GM18508 (cell line): ENCODE data around the gene LBP.
"Not testable (repeated sequence)": the region's sequence is repeated elsewhere in the genome, so short reads cannot be mapped to it uniquely, and the experiment has no call there.

Source experiments
- ATAC-seq: cut with Tn5 transposase; IDR thresholded peaks from one replicate; pipeline ENCODE4 v1.9.1; 2021; ENCODE audit warnings: moderate number of reproducible peaks; ENCODE audit not compliant: insufficient read depth, unreplicated experiment

Gene LBP, protein sequence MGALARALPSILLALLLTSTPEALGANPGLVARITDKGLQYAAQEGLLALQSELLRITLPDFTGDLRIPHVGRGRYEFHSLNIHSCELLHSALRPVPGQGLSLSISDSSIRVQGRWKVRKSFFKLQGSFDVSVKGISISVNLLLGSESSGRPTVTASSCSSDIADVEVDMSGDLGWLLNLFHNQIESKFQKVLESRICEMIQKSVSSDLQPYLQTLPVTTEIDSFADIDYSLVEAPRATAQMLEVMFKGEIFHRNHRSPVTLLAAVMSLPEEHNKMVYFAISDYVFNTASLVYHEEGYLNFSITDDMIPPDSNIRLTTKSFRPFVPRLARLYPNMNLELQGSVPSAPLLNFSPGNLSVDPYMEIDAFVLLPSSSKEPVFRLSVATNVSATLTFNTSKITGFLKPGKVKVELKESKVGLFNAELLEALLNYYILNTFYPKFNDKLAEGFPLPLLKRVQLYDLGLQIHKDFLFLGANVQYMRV

DNA sequence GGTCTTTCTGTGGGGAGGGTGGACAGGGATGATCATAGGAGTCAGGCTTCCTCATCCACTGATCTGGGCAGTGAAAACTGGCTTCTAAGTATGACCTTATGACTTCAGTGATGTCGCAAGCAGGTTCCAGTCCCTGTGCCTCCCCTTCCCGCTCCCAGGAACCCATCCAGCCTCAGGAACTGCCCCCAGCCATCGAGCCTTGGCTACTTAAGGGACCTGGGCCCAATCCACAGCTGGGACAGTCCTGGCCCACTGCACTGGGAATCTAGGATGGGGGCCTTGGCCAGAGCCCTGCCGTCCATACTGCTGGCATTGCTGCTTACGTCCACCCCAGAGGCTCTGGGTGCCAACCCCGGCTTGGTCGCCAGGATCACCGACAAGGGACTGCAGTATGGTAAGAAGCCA lies at the start of gene LBP:
Gene LBP (plus strand): TSS at position 236 of the 405 bp plus-strand sequence. CDS start 35 bp downstream, at position 271.
- no peak for ATAC-seq

DNA sequence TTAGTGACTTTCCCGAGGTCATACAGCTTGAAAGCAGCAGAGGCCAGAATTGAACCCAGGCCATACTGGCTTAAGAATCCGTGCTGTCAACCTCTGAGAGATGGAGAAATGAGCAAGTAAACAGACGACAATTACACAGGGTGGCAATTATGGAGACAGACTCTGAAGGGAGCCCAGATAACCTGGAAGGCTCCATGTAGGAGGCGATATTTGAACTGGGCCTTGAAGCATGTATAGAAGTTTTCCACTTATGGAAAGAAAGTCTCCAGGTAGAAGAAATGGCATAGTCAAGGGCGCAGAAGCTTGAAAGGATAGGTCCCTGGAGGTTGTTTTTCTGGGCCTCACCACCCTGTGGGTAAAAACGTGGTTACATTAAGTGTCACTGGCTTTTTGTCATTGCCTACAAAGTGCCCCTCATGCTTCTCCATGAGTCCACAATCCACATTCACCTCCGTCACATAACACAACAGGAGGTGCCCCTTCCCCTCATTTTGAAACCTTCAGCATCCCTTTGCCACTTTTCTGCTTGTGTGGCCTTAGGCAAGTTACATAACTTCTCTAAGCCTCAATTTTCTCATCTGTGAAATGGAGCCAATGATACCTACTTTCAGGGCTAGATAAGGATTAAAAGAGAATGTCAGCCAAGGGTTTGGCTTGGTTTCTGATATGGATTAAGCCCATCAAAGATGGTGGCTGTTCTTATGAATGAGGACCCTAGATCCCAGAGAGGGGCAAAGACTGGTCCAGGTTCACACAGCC lies 48.2 kb upstream of the LBP start:
- no peak for ATAC-seq

- ATAC-seq, result no peak
Measured at GRCh38 chr20:38298768-38299288, 47.5 kb upstream of the LBP start.

- no peak for ATAC-seq
Measured at GRCh38 chr20:38299963-38300362, 46.3 kb upstream of the LBP start.

DNA sequence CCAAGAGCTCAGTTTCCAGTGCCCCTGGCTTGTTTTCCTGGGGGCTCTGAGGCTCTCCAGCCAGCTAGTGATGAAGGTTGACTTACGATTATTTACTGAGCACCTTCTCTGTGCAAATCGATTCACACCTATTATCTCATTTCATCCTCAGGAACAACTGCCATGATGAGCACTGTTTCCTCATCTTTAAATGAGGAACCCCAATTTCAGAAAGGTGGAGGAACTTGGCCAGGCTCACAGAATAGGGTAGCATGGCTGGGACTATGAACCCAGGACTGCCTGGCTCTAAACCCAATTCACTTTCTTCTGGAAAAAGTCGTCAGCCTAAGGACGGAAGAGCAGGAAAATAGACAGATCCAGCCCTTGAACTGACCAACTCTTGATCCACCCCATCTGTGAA lies 45.8 kb upstream of the LBP start:
- ATAC-seq, result no peak

- ATAC-seq, result no peak
Measured at GRCh38 chr20:38301309-38301708, 45.0 kb upstream of the LBP start.

- ATAC-seq, result no peak
Measured at GRCh38 chr20:38302786-38303185, 43.5 kb upstream of the LBP start.

DNA sequence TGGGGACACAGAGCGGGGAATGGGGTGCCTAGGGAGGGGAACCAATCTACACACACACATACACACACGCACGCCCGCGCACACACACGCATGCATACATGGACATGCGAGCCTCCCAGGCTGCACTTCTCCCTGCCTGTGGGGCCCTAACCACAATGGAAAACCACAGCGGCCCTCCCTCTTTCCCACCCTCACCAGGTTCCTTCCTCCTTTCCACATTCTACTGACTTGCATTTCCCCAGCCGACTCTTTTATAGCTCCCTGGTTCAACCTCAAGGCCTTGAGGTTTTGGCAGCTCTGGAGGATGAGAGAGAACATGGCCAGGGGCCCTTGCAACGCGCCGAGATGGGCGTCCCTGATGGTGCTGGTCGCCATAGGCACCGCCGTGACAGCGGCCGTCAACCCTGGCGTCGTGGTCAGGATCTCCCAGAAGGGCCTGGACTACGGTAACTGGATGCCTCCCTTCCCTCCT lies 42.3 kb upstream of the LBP start, which contains the start of gene BPI:
Gene BPI (plus strand): TSS at position 249 of the 472 bp plus-strand sequence. CDS start 68 bp downstream, at position 317.
- no peak for ATAC-seq

- no peak for ATAC-seq
Measured at GRCh38 chr20:38304845-38305447, 41.3 kb upstream of the LBP start.

DNA sequence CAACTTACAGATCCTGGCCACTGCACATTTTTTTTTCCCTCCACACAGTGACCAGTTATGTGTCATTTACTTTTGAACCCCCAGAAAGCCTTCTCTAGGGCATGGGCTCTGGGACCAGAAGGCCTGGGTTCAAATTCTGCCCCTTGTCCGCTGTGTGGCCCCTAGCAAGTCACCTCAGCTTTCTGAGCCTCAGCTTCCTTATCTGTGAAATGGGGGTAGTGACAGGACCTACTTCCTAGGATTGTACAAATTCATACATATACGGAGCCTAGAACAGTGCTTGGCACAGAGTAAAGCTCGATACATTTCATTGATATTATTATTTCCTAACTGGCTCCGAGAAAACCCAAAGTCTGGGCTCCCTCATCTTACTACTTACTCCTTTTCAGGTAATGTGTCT lies 40.7 kb upstream of the LBP start:
- ATAC-seq, result no peak

DNA sequence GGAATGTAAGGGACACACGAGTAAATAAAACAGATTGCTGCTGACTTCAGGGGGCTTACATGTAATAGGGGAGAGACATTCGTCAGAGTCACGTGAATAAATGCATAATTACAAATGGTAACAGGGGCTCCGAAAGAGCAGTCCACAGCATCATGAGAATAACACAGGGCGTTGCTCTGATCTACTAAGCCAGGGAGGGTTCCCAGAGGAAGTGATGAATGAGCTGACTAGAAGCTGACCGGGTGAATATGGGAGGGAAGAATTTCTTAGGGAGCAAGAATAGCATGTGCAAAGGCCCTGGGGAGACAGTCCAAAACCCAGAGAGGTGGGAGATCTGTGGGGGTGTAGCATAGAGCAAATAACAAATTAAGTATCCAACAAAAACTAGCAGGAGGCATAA lies 39.9 kb upstream of the LBP start:
- no peak for ATAC-seq

DNA sequence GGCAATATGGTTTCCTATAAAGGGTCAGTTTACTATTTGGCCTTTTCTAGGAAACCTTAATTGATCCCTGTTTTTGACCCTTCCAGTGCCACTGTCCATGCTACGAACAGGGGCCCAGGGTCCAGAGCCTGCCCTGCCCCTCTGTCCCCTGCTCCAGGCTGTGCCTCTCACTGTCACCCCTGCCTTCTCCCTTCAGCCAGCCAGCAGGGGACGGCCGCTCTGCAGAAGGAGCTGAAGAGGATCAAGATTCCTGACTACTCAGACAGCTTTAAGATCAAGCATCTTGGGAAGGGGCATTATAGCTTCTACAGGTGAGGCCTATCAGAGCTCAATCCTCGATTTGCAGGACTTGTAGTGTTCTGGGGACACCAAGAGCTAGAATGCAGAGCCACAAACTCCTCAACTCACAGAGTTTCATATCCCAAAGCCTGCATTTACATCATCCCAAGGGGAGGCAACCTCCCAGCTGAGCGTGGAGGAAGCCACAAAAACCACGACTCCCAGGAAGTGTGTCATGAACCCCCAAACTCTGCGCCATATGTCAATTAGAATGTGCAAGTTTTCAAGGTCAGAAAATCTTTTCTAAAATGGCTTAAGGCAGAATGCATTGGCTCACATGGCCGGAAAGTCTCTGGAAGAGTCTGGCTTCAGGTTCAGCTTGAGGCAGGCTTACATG lies 38.8 kb upstream of the LBP start:
- no peak for ATAC-seq

- no peak for ATAC-seq
Measured at GRCh38 chr20:38308047-38308438, 38.2 kb upstream of the LBP start.

DNA sequence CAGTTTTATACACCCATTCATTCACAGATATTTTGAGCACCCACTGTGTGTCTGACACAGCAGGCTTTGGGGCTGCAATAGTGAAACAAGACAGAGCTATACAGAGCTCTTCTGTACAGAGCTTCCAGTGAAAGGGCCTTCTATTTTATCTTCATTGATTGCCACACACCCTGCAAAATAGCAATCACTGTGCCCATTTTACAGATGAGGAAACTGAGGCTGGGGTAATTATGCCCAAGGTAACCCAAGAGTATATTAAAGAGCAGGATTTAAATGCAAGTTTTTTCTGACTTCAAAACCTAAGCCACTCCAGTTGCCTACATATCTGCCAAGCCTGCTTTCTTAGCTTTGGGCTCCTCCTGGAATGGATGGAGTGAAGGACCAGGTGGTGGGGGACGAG lies 37.8 kb upstream of the LBP start:
- ATAC-seq, result no peak

- no peak for ATAC-seq
Measured at GRCh38 chr20:38311091-38311490, 35.2 kb upstream of the LBP start.

GRCh38 chr20:38311491-38311890 lies 34.8 kb upstream of the LBP start:
- no peak for ATAC-seq

- no peak for ATAC-seq
Measured at GRCh38 chr20:38313676-38314075, 32.6 kb upstream of the LBP start.

DNA sequence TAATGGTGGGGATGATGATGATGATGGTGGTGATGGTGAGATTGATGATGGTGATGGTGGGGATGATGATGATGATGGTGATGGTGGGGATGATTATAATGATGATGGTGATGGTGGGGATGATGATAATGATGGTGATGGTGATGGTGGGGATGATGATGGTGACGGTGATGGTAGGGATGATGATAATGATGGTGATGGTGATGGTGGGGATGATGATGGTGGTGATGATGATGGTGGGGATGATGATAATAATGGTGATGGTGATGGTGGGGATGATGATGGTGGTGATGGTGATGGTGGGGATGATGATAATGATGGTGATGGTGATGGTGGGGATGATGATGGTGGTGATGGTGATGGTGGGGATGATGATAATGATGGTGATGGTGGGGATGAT lies 31.9 kb upstream of the LBP start:
- ATAC-seq, result not testable (repeated sequence)

GRCh38 chr20:38315290-38315966 lies 30.9 kb upstream of the LBP start:
- no peak for ATAC-seq

- no peak for ATAC-seq
Measured at GRCh38 chr20:38316341-38316740, 29.9 kb upstream of the LBP start.
